Stimulated activated CD4-positive, alpha-beta T cell treated with anti-CD3 and anti-CD28 coated beads, Interleukin-15, amount 100 ng/mL, for 1 hour (primary cell): ENCODE data around the gene ATP5F1C.
"Not testable (repeated sequence)": the region's sequence is repeated elsewhere in the genome, so short reads cannot be mapped to it uniquely, and the experiment has no call there.

ENCODE experiments used
- DNase-seq, 2 donors: peaks; one replicate each; pipeline ENCODE4 v3.0.0-alpha.2; 2020; ENCODE audit warnings: low read depth in 1 of 2, low spot score in 1 of 2

Gene ATP5F1C

DNA sequence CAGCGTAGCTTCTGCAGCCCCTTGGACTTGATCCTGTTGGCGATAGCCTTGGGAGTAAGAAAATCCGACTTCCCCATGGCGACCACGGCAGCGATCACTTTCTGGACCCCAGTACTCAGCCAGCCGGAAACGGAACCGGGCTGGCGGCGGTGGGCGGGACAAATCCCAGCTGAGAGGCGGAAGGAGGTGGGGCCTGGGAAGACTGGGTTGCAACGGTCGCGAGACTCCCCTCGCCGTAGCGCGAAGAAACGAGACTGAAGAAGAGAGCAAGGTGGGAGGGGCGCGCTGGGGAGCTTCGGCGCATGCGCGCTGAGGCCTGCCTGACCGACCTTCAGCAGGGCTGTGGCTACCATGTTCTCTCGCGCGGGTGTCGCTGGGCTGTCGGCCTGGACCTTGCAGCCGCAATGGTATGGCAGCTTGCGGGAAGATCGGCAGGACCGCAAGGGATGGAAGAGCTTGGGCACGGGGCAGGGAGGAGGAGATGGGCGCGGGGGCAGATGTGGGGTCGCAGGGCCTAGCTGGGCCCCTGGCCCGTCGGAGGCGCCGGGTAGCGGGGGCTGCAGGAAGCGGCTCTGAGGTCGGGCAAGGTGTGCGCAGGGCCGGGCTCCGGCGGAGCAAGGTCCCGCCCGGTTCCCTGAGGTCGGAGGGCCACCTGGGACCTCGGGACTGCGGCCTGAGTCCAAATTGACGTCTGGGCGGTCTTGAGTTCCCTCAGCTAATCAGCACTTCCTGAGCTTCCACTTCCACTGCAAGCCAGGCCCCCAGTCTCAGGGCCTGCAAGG is at the start of gene ATP5F1C, which contains the start of gene KIN:
Gene ATP5F1C, plus strand, starts transcription at position 321 of the 782 bp plus-strand sequence. Its CDS starts 31 bp downstream, at position 352.
Gene KIN, minus strand, starts transcription at position 137 of the 782 bp plus-strand sequence. Its CDS starts 60 bp downstream, at position 77.
- peak; percentile 94 to 96 for DNase-seq

DNA sequence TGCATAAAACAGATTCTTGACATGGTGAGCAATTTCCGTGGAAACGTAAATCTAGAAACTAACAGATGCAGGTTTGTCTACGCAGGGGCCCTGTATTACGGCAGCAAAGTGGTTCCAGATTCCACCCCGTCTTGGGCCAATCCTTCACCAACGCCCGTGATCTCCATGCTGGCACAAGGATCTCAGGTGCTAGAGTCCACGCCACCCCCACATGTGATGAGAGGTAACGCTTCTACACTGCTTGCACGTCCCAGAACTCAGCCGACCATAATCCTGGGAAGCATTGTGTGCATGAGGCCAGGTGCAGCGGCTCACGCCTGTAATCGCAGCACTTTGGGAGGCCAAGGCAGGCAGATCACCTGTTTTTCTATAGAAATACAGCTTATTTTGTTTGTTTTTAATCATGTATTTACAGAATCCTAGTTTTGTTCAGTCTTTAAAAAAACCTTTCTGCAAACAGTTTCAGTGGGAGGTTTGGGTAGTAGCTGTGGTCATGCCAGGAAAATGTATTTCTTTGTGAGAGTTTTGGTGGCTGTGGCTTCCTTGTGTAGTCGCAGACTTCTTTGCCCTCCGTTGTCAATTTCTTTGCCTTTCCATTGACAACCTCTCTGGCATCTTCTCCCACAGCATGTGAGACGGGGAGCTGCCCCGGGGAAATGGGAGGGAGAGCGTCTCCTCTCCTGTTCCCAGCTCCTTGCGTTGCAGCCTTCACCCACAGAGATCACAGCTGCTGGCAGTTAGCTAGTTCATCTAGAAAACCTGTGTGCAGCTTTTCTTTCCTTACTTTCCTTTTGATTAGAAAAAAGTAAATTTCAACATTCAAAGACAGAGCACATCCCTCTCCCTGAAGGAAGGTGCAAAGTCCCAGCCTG is 49.2 kb upstream of the ATP5F1C start:
- no peak for DNase-seq

DNA sequence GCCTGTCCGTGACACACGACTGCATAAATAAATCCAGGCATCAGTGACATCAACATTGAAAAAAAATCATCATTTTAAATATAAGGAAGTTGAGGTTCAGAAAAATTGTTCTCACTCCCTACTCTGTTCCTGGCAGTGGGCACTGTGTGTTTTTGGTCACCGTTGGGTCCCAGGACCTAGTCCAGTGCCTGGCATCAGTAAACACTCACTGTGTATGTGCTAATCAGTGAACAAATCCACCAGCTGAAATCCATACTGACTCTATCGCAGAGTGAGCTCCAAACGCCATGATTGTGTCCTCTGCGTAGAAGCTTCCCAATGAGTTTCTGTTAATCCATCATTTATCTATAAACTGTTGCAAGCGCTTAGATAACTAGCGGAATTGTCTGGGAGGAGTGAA is 43.7 kb upstream of the ATP5F1C start:
- no peak for DNase-seq

DNA sequence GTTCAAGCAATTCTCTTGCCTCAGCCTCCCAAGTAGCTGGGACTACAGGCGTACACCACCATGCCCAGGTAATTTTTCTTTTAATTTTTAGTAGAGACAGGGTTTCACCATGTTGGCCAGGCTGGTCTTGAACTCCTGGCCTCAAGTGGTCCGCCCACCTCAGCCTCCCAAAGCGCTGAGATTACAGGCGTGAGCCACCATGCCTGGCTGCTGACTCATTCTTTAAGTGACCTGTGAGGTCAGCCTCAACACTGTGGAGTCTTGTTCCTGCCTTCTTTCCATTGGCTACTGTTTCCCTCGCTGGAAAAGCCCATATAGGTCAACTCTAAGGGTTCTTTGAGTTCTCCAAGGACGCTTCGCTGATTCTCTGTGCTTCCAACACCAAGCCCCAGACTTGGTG is 39.3 kb upstream of the ATP5F1C start:
- not testable (repeated sequence) for DNase-seq

DNA sequence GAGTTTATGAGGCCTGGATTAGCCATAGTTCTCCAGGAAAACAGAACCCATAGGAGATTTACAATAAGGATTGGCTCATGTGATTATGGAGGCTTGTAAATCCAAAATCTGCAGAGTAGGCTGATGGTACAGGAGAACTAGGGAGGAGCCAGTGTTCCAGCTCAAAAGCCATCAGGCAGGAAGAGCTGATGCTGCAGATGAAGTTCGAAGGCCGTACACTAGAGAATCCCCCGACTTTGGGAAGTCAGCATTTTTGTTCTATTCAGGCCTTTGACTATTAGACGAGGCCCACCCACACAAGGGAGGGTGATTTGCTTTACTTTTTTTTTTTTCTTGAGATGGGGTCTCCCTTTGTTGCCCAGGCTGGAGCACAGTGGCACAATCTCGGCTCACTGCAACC is 37.8 kb upstream of the ATP5F1C start:
- no peak for DNase-seq

DNA sequence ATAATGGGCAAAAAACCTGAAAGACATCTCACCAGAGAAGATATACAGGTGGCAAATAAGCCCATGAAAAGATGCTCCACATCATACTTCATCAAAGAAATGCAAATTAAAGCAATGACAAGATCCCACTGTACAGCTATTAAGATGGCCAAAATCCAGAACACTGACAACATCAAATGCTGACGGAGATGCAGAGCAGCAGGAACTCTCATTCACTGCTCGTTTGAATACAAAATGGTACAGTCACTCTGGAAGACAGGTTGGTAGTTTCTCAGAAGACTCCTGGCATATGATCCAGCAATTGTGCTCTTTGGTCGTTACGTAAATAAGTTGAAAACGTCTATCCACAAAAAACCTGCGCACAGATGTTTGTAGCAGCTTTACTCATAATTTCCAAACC is 35.7 kb upstream of the ATP5F1C start:
- DNase-seq, result no peak

DNA sequence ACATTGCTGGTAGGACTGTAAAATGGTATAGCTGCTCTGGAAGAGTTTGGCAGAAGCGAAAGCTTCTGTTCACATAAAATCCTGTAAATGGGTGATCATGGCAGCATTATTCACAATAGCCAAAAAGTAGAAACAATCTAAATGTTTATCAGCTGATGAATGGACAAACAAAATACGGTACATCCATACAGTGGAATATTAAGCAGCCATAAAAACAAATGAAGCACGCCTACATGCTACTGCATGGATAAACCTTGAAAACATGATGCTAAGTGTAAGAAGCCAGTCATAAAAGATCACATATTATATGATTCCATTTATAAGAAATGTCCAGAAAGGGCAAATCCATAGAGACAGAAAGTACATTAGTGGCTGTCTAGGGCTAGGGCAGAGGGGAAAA is 32.9 kb upstream of the ATP5F1C start:
- no peak for DNase-seq

DNA sequence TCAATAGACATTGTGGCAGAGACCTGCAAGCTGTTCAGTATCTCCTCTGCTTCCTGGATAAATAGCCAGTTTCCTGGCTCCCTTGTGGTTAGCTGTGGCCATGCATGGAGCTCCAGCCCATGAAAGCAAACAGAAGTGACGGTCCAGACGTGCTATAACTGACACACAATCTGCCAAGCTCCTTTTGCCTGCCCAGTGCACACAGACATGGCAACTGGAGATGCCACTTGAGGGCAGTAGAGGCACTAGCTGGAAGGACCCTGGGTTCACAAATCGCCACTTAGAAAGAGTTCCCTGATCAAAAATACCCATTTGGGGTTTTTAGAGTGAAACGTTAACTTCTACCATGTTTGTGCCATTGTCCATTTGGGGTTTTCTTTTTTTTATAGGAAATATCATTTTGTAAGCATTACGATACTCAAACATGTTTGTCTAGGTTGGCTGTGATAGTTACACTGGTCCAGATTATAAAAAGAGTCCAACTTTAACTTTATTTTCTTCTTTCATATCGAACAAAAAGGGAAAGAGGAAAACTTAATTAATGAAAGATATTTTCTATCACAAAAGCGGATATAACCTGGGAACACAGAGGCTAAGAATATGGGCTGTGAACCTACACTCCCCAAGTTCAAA is 31.5 kb upstream of the ATP5F1C start:
- DNase-seq, result no peak

DNA sequence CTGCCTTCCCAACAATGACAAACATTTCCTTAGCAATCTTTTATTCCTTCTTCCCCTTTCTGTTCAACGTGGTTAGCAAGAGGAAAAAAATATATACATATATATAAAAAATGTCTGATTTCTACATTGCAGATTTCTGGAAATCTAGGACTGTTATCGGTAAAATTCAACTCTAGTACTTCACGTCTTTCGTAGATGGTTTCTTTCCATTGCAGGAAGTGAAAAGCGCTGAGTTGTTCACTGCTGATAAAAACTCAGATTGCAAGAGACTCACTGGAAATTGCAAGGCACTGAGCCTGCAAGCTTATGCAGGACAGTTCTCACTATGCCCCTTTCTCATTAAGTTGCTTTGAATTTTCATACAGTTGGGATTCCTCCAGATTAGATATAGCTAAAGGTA is 24.0 kb upstream of the ATP5F1C start:
- no peak for DNase-seq

DNA sequence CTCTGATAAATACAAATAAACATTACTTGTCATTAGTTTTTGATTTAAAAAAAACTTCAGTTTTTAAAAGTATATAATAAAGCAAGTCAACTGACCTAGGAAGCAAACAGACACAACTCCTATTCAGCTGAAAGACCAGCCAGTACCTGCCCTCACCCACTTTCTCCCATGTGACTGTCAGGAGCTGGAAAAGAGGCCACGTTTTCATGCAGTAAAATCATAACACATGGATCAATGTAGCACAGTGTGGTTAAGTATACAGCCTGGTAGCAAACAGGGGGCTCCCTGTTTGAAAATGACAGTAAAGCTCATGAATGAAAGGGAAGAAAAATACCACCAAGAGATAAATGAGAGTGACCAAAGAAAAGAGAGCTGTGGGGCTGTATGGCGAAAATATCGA is 21.7 kb upstream of the ATP5F1C start:
- no peak for DNase-seq

DNA sequence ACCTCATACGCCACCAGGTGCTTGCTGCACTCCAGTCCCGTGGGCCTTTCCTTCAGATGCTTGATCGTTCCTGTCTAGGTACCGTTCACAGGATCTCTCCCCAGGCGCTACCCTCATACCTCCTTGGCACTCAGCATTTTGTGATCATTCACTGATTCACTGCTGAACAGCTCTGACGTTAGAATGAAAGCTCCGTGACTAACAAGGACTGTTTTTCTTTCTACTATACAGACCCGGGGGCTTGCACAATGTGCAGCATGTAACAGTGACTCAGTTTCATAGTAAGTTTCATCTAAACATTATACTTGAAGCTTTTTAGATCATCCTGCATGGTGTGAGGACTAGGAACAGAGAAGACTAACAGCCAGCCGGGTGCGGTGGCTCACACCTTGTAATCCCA is 20.8 kb upstream of the ATP5F1C start:
- DNase-seq, result no peak

DNA sequence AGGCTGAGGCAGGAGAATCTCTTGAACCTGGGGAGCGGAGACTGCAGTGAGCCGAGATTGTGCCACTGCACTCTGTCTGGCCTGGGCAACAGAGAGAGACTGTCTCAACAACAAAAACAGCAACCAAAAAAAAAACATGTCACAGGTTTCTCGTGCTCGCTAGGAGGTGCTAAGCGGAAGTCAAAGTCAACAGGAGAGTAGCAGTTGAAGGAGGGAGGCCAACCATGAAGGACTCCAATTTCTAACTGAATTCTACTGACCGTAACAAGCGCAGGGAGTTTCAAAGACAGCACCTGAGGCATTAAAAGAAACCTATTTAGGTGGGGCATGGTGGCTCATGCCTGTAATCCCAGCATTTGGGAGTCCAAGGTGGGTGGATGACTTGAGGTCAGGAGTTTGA is 19.6 kb upstream of the ATP5F1C start:
- DNase-seq, result no peak

DNA sequence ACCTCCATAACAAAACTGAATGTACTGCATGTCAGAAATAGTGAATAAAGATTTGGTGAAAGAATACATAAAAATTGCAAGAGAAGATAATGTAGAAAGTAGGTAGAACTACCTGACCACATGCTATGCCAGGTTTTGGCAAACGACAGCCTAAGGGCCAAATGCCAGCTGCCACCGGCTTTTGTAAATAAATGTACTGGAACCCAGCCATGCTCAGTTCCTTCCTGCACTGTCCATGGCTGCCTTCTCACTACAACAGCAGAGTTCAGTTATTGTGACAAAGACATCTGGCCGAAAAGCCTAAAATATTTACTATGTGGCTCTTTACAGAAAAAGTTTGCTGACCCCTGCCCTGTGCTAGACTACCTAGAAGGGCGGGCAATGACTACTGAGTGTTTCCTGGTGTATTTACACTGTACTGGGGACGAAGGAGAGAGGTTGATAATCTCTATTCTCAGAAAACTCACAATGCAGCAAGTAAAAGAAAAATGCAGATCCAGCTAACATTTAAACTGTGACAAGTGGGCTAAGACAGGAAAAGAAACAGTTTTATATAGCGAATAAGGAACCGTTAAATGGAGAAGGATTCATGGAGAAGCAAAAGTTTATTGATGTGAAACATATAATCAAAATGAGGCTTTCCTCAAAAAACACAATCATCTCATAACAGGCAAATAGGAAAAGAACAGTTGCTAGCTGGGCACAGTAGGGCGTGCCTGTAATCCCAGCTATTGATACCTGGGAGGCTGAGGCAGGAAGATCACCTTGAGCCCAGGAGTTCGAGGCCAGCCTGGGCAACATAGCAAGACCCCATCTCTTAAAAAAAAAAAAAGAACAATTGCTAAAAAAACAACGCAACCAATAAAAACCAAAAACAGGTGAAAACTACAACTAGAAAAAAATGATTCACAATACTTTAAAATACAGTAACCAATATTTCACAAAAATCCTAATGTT is 13.9 kb upstream of the ATP5F1C start:
- DNase-seq, result no peak

DNA sequence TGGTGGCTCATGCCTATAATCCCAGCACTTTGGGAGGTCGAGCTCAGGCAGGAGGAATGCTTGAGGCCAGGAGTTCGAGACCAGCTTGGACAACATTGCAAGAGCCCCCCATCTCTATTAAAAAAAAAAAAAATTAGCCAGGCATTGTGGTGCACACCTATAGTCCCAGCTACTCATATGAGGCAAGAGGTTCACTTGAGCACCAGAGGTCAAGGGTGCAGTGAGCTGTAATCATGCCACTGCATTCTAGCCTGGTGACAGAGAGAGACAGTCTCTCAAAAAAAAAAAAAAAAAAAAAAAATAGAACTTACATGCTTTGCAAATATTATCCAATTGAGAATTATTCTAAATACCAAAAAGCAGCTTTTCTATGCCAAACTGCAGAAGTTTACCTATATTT is 11.2 kb upstream of the ATP5F1C start:
- DNase-seq, result no peak

DNA sequence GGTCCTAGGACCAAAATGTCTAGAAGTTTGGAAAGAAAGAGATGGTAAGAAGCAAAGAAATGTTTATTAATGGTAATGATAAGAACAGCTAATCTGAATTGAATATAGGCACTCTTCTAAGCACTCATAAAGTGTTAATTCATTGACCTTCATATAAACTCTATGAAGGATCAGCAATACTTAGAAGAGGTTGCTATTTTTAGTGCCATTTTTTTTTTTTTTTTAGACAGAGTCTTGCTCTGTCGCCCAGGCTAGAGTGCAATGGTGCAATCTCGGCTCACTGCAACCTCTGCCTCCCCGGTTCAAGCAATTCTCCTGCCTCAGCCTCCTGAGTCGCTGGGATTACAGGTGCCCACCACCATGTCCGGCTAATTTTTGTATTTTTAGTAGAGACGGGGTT is 5.8 kb upstream of the ATP5F1C start:
- DNase-seq, result not testable (repeated sequence)

DNA sequence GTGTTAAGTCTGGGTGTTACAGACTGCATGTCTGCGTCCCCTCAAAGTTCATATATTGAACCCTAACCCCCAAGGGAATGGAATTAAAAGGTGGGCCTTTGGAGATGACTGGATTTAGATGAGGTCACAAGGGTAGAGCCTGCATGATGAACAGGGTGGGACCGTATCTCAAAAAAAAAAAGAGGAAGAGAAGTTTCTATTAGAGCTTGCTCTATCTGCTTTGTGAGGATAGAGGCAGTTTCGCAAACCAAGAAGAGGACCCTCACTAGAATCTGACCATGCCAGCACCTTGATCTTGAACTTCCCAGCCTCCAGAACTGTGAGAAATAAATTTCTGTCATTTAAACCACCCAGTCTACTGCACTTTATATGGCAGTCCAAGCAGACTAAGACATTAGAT is 1.5 kb upstream of the ATP5F1C start:
- no peak for DNase-seq

DNA sequence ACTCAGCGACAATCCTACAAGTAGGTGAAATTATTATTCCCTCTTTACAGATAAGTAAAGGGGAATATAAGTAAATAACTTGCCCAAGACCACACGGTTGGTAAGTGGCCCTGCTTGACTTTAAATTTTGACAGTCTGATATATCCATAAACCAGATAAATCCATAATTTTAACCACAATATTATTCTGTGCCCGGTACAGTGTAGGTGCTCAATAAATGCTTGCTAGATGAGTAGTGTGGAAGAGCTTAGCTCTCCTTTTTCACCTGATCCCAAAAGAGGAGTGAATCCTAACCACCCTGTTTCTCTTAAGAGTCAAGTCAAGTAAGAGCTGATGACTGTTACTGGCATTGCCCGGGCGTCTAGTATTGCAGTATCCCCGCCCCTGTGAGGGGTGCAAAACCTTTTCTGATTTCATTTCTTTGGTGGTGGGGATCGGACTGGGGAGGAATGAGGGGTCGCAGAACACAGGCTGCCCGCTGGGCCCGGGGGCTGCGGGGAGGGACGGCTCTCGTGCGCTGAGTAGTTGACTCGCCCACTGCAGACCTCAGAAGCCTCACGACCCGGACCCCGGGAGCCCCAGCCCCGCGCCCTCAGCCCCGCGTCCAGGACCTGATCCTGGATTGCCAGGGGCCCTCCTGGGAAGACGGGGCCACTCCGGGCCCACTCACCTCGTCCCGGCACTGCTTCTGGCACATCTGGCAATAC is 674 bp upstream of the ATP5F1C start:
- peak in 1 of 2 donors; percentile 3 for DNase-seq

DNA sequence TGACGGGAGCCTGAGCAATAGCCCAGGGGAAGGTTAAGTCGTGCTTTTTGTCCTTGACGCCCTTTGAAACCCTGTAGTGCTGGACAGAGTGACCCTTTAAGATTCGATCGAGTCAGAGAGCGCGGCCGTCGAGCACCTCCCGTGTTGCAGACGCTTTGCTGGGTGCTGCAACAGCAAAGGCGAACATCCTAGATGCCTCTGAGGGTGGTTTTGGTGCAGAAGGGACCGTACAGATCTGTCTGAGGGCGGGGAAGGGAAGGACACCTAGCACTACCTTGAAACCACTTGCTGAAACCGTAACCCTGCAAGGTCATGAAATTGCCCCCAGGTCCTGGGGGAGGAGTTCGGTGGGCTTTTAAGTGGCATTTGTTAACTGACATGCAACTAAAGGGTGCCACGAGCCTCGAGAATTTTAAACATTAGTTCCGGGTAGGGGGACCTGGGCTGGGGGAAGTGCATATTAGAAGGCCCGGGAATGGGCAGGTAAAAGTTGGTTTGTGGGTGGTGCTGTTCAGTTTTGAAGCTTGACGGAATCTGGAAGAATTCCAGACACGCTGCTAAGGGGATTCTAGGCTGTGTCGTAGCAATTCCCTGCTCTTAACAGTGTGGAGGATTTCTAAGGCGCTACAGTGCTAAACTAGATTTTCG is 786 bp downstream of the ATP5F1C start:
- DNase-seq, result no peak

DNA sequence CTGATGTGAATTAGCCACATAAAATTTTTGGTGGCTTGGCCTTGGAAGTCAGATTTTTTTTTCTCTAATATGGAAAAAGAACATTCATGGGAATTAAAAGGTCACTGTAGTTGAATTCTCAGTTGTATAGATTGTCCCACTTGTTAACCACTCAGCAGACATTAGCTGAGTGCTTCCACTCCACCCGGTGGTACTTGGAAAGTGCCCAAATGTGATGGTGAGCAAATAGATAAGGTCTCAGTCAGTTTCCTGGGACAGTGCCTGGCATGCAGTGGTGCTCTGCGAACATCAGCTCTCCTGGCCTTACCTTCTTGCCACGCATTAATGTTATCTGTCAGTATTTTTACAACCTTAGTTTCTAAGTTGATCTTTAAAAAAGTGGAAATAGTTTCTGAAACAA is 1.4 kb downstream of the ATP5F1C start:
- no peak for DNase-seq
